Epithelial cell of alveolus of lung (primary cell): Measurements from ENCODE around the gene BPIFA1. TPM values are rescaled to one million over a fixed set of nuclear protein-coding genes. Genes with fewer than 3 reads are reported as not detected.

Experiments
- total RNA-seq: library from RNA; depleted of rRNA; stranded (reverse); fragments of >200 nt; gene quantifications from 2 replicates; pipeline ENCODE4 v1.2.1, GENCODE V29; 2015

Gene BPIFA1
- total RNA-seq = not detected in 2 replicates

DNA sequence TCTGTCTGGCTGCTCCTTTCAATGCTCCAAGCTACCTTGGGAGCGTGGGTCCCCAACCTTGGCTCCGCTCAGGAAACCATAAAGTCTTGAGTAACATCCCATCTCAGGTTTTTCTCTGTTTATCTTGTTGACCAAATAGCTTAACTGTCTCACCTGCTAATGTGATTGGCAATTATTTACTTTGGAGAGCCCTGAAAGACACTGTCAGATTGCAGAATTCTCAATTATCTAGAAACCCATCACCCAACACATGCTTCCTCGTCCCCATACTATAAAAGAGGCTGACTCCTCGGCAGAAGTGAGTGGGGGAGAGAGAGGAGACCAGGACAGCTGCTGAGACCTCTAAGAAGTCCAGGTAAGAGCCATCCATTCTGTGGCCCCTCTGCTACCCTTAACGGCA, at the start of gene BPIFA1:
TSS of gene BPIFA1 (plus strand) at position 301 of the 400 bp plus-strand sequence. CDS start 1,716 bp downstream, outside the sequence.

DNA sequence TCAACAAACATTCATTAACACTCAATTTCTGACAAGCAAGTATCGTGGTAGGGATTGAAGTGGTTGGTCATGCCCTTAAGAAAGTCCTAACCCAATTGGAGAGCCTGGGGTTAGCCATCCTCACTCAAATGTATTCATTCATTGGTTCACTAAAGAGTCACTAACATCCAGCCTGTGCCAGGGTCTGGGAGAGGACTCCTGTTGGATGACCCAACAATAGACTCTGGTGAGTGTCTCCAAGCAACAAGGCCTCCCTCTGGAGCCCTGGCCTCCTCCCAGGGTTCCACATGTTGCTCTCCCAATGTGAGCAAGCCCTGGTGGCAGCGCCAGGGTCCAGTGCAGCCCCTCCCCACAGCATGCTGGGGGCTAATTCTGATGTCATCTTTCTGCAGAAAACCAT, 18.7 kb upstream of the BPIFA1 start, which contains the start of gene BPIFA3:
TSS of gene BPIFA3 (plus strand) at position 301 of the 400 bp plus-strand sequence. CDS start 185 bp downstream, outside the sequence.

DNA sequence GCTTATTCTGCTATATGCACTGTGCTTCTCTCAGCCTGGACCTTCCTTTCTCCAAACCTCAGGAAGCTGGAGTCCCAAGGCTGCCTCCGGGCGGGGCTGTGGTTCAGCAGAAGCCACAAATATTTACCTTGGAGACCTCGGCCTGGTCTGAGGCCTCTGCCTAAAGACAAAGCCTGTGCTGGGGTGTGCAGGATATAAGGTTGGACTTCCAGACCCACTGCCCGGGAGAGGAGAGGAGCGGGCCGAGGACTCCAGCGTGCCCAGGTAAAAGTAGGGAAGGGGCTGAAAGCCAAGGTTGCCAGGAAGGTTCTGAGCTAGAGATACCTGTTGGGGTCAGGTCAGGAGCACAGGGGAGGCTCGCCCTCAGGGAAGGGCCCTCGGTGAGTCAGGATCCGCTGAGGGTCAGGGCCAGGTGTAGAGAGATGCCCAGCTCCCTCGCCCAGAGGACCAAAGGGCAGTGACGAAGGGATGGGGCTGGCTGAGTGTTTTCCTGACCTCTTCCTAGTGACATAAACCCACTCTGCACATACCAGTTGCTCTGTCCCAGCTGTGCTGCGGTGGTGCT, 47.3 kb downstream of the BPIFA1 start, which contains the start of gene BPIFB1:
TSS of gene BPIFB1 (plus strand) at position 224 of the 565 bp plus-strand sequence. CDS start 2,860 bp downstream, outside the sequence.

Other genes with a start within 250 kb of the BPIFA1 start
- gene SUN5, start 231.6 kb upstream of the BPIFA1 start, total RNA-seq = not detected in 2 replicates
- not detected in 2 replicates for gene BPIFB2, start 228.3 kb upstream of the BPIFA1 start, total RNA-seq
- not detected in 2 replicates for gene BPIFB6, start 204.3 kb upstream of the BPIFA1 start, total RNA-seq
- gene BPIFB3, start 182.1 kb upstream of the BPIFA1 start, total RNA-seq = not detected in 2 replicates
- gene BPIFB4, start 156.4 kb upstream of the BPIFA1 start, total RNA-seq = not detected in 2 replicates
- not detected in 2 replicates for gene BPIFA2, start 67.8 kb upstream of the BPIFA1 start, total RNA-seq
- not detected in 2 replicates for gene BPIFA3, start 18.6 kb upstream of the BPIFA1 start, total RNA-seq
- gene BPIFB1, start 47.2 kb downstream of the BPIFA1 start, total RNA-seq = not detected in 2 replicates
- gene CDK5RAP1, start 165.5 kb downstream of the BPIFA1 start, total RNA-seq = 13.8 and 24.8 TPM in 2 replicates
- gene SNTA1, start 207.8 kb downstream of the BPIFA1 start, total RNA-seq = 12.4 and 13.5 TPM in 2 replicates